IMR-90 (cell line): ENCODE measurements around the gene DENND1C. TPM values are rescaled to one million over a fixed set of nuclear protein-coding genes. Genes with fewer than 3 reads are reported as not detected.

Experiments used
- ATAC-seq: fragments of 200-7000 bp; cut with Tn5 transposase; 2 replicates; pipeline ENCODE4 v1.9.1; 2020; ENCODE audit warnings: low read depth, mild to moderate bottlenecking, moderate library complexity
- BruUV-seq: library from RNA; stranded (reverse); fragments of 400-500 nt; replicated peaks from 2 replicates; lab custom pipeline; 2021; lab: Mats Ljungman, UMichigan
- CTCF ChIA-PET: fragments of 300-600 bp; formaldehyde crosslinking; extraction: SDS; loops from one replicate; lab custom pipeline; 2021; ENCODE audit warnings: antibody characterized with exemption; lab: Yijun Ruan, JAX
- POLR2A ChIA-PET: fragments of 300-600 bp; sonication (Branson Sonifier 250); formaldehyde crosslinking; loops from one replicate; lab custom pipeline; 2022; ENCODE audit warnings: antibody characterized with exemption; ENCODE audit not compliant: unreplicated experiment; lab: Charles Lee
- DNase-seq: peaks from one replicate; pipeline ENCODE4 v3.0.0; 2013
- H2AFZ ChIP-seq: replicated peaks from 2 replicates; pipeline ENCODE3; 2013; ENCODE audit warnings: low read length, mild to moderate bottlenecking; ENCODE audit not compliant: poor library complexity
- H2AK5ac ChIP-seq: 2 replicates; pipeline ENCODE4 v1.6.1; 2013; ENCODE audit warnings: low read depth, low read length, inconsistent platforms
- H2AK9ac ChIP-seq: replicated peaks from 2 replicates; pipeline ENCODE3; 2013; ENCODE audit warnings: mild to moderate bottlenecking, low read depth, low read length, moderate library complexity; ENCODE audit not compliant: poor library complexity
- H2BK120ac ChIP-seq: 2 replicates; pipeline ENCODE4 v1.6.1; 2013; ENCODE audit warnings: low read depth, low read length, inconsistent platforms
- H2BK15ac ChIP-seq: 3 replicates; pipeline ENCODE4 v1.6.1; 2013; ENCODE audit warnings: low read depth, low read length, inconsistent platforms
- H2BK20ac ChIP-seq: 2 replicates; pipeline ENCODE4 v1.6.1; 2013; ENCODE audit warnings: low read depth, mild to moderate bottlenecking, inconsistent platforms, low read length, moderate library complexity
- H2BK5ac ChIP-seq: 2 replicates; pipeline ENCODE4 v1.6.1; 2013; ENCODE audit warnings: mild to moderate bottlenecking, low read depth, low read length, inconsistent platforms; ENCODE audit not compliant: poor library complexity, severe bottlenecking
- H3K14ac ChIP-seq: replicated peaks from 2 replicates; pipeline ENCODE4 v1.6.1; 2013; ENCODE audit warnings: low read depth, low read length, inconsistent platforms
- H3K18ac ChIP-seq: 2 replicates; pipeline ENCODE4 v1.6.1; 2013; ENCODE audit warnings: low read depth, low read length, control low read depth
- H3K23ac ChIP-seq: 2 replicates; pipeline ENCODE4 v1.6.1; 2013; ENCODE audit warnings: low read depth, low read length, inconsistent platforms
- H3K27ac ChIP-seq: 2 replicates; pipeline ENCODE4 v1.5.1; 2013; ENCODE audit warnings: mild to moderate bottlenecking, control low read depth, low read length; ENCODE audit not compliant: insufficient read depth
- H3K27me3 ChIP-seq: 2 replicates; pipeline ENCODE4 v1.6.1; 2013; ENCODE audit warnings: low read length; ENCODE audit not compliant: control insufficient read depth, insufficient read depth
- H3K36me3 ChIP-seq: 2 replicates; pipeline ENCODE4 v1.6.1; 2013; ENCODE audit warnings: low read length, mixed read lengths; ENCODE audit not compliant: control insufficient read depth, insufficient read depth
- H3K4ac ChIP-seq: 2 replicates; pipeline ENCODE4 v1.6.1; 2013; ENCODE audit warnings: low read depth, low read length, inconsistent platforms
- H3K4me1 ChIP-seq: 2 replicates; pipeline ENCODE4 v1.6.1; 2013; ENCODE audit warnings: low read length, mixed read lengths; ENCODE audit not compliant: control insufficient read depth, insufficient read depth
- H3K4me2 ChIP-seq: 2 replicates; pipeline ENCODE4 v1.6.1; 2013; ENCODE audit warnings: low read depth, mild to moderate bottlenecking, control low read depth, low read length, moderate library complexity
- H3K4me3 ChIP-seq: 2 replicates; pipeline ENCODE4 v1.5.1; 2013; ENCODE audit warnings: low read depth, mild to moderate bottlenecking, control low read depth, low read length, moderate library complexity; ENCODE audit not compliant: insufficient read depth
- H3K56ac ChIP-seq: 2 replicates; pipeline ENCODE4 v1.6.1; 2013; ENCODE audit warnings: low read length, inconsistent platforms; ENCODE audit not compliant: insufficient read depth; ENCODE audit errors: extremely low read depth
- H3K79me1 ChIP-seq, 2 experiments: 2 replicates each; pipeline ENCODE4 v1.6.1; 2013; ENCODE audit warnings: low read length in 2 of 2, inconsistent platforms in 1 of 2, low read depth in 1 of 2
- H3K9ac ChIP-seq: 2 replicates; pipeline ENCODE4 v1.6.1; 2013; ENCODE audit warnings: low read depth, low read length, control low read depth
- H3K9me1 ChIP-seq: 2 replicates; pipeline ENCODE4 v1.6.1; 2013; ENCODE audit warnings: low read length, inconsistent platforms; ENCODE audit not compliant: insufficient read depth
- H3K9me3 ChIP-seq: 2 replicates; pipeline ENCODE4 v1.6.1; 2013; ENCODE audit warnings: low read length; ENCODE audit not compliant: control insufficient read depth, insufficient read depth
- H4K20me1 ChIP-seq: 2 replicates; pipeline ENCODE4 v1.6.1; 2013; ENCODE audit warnings: low read length, inconsistent platforms; ENCODE audit not compliant: insufficient read depth
- H4K5ac ChIP-seq: 2 replicates; pipeline ENCODE4 v1.6.1; 2013; ENCODE audit warnings: mild to moderate bottlenecking, low read depth, low read length, control low read depth
- H4K8ac ChIP-seq, 2 experiments: 2 replicates each; pipeline ENCODE4 v1.6.1; 2013; ENCODE audit warnings: low read depth in 2 of 2, low read length in 2 of 2, control low read depth in 1 of 2, inconsistent platforms in 1 of 2
- H4K91ac ChIP-seq: 2 replicates; pipeline ENCODE4 v1.6.1; 2013; ENCODE audit warnings: low read depth, low read length, inconsistent platforms; ENCODE audit not compliant: insufficient read depth
- BHLHE40 ChIP-seq: fragments of 150-350 bp; IDR thresholded peaks from 2 replicates; pipeline ENCODE4 v1.6.1; 2016; ENCODE audit warnings: mild to moderate bottlenecking, low read depth, low read length
- CEBPB ChIP-seq: IDR thresholded peaks from 2 replicates; pipeline ENCODE4 v1.6.1; 2012; ENCODE audit warnings: low read depth, low read length, improper control_type of control experiment
- FOS ChIP-seq: fragments of 150-350 bp; IDR thresholded peaks from 2 replicates; pipeline ENCODE4 v1.6.1; 2016; ENCODE audit warnings: low read depth, low read length
- MAFK ChIP-seq: IDR thresholded peaks from 2 replicates; pipeline ENCODE4 v1.6.1; 2012; ENCODE audit warnings: low read depth, low read length, improper control_type of control experiment
- POLR2A ChIP-seq: IDR thresholded peaks from 2 replicates; pipeline ENCODE4 v1.6.1; 2012; ENCODE audit warnings: mild to moderate bottlenecking, low read depth, low read length
- RAD21 ChIP-seq: IDR thresholded peaks from 2 replicates; pipeline ENCODE4 v1.6.1; 2012; ENCODE audit warnings: low read length, improper control_type of control experiment
- RCOR1 ChIP-seq: IDR thresholded peaks from 2 replicates; pipeline ENCODE4 v1.6.1; 2012; ENCODE audit warnings: mild to moderate bottlenecking, low read length, improper control_type of control experiment; ENCODE audit not compliant: insufficient replicate concordance
- RFX5 ChIP-seq: IDR thresholded peaks from 2 replicates; pipeline ENCODE4 v1.8.0; 2012; ENCODE audit warnings: low read depth, mild to moderate bottlenecking, low read length, moderate library complexity
- SMC3 ChIP-seq: fragments of 150-350 bp; IDR thresholded peaks from 2 replicates; pipeline ENCODE4 v1.6.1; 2016; ENCODE audit warnings: low read depth, mild to moderate bottlenecking, antibody characterized with exemption, low read length, moderate library complexity
- USF2 ChIP-seq: fragments of 150-350 bp; IDR thresholded peaks from 2 replicates; pipeline ENCODE4 v1.6.1; 2017; ENCODE audit warnings: mild to moderate bottlenecking, antibody characterized with exemption, low read length, low read depth
- WGBS, 2 experiments: methylation state at CpG; one replicate each; pipeline versions ENCODE4 v1.1.5 to v1.1.7; 2013; ENCODE audit warnings: missing lambda C conversion rate in 2 of 2; ENCODE audit not compliant: insufficient read length in 1 of 2; ENCODE audit errors: extremely low coverage in 2 of 2; 5-methylcytosine and 5-hydroxymethylcytosine counted together
- dilution Hi-C: fragments of 300-500 bp; cut with HindIII; formaldehyde crosslinking; loops from one replicate; pipeline ENCODE4 v1.14.3; 2018; ENCODE audit warnings: low sequenced_read_pairs; ENCODE audit not compliant: unreplicated experiment
- in situ Hi-C: fragments of 300-500 bp; cut with MboI; formaldehyde crosslinking; loops from 3 replicates; pipeline ENCODE4 v1.14.3; 2019; ENCODE audit warnings: low sequenced_read_pairs, inconsistent platforms, mixed read lengths
- intact Hi-C: fragments of 100-400 bp; cut with micrococcal nuclease; formaldehyde crosslinking; loops from 2 replicates; pipeline ENCODE4 v1.10.0; 2022
- polyA plus RNA-seq, 3 experiments: library from polyadenylated mRNA; depleted of rRNA; stranded (reverse); fragments of >200 nt; gene quantifications; 2 replicates each; pipeline ENCODE4 v1.2.3, GENCODE V29; 2012; ENCODE audit warnings: low replicate concordance in 1 of 3
- total RNA-seq: library from RNA; depleted of rRNA; stranded (reverse); fragments of >200 nt; gene quantifications from 2 replicates; pipeline ENCODE4 v1.2.3, GENCODE V29; 2012

DENND1C gene
- total and polyA plus RNA-seq, 2 of the 4 experiments (the other 2 are of a cell fraction), result not detected

GRCh38 chr19:6446452-6446851 is 35.1 kb downstream of the DENND1C start:
- Histone ChIP-seq H3K27ac (no peak overlapping the region), H2AK5ac (no peak overlapping the region), H2AFZ (no peak overlapping the region), H2BK20ac (no peak overlapping the region), H3K27me3 (no peaks in the 10 kb centered on the region), H4K8ac (no peak overlapping the region), H3K4me2 (no peak overlapping the region), H3K4me1 (no peaks in the 10 kb centered on the region), H3K23ac (no peak overlapping the region), H3K9me3 (no peaks in the 10 kb centered on the region; the same call in 1 of the 2 replicates), H3K4ac (no peak overlapping the region), H2BK15ac (no peak overlapping the region), H3K79me1 (no peaks in the 10 kb centered on the region), H3K36me3 (peaks cover 2% of the 10 kb centered on the region; the same call in 1 of the 2 replicates), H4K20me1 (no peaks in the 10 kb centered on the region), H3K4me3 (no peak overlapping the region), H2AK9ac (no peak overlapping the region), H2BK120ac (no peak overlapping the region), H3K56ac (no peak overlapping the region), H2BK5ac (no peak overlapping the region), H3K9me1 (no peaks in the 10 kb centered on the region), H4K91ac (no peak overlapping the region), H3K14ac (no peak overlapping the region), H4K5ac (no peak overlapping the region), H3K9ac (no peak overlapping the region), H3K18ac (no peak overlapping the region)
- in situ Hi-C loops, result no loop called here
- CTCF ChIA-PET, result no interaction called here
- intact Hi-C loops, result no loop called here
- no peak for TF ChIP-seq MAFK
- TF ChIP-seq USF2, result no peak
- TF ChIP-seq POLR2A, result no peak
- TF ChIP-seq CEBPB, result no peak
- TF ChIP-seq RCOR1, result no peak
- no peak for TF ChIP-seq RFX5
- TF ChIP-seq RAD21, result no peak
- no peak for TF ChIP-seq BHLHE40
- TF ChIP-seq FOS, result no peak
- TF ChIP-seq SMC3, result no peak
- POLR2A ChIA-PET, result no interaction called here
- no CpG with 5 or more reads among the region's 3 CpGs for WGBS, 2 experiments
- DNase-seq (no peak), ATAC-seq (no peak)
- dilution Hi-C loops, result no loop called here
- BruUV-seq, result no TSS peak
